SK-N-SH treated with all-trans-retinoic acid at 6 μM for 48 hours (cell line): Measurements from ENCODE around the gene KRT75.

Experiments used
- ATAC-seq: fragments of 200-7000 bp; cut with Tn5 transposase; 3 replicates; pipeline ENCODE4 v1.9.1; 2020; ENCODE audit warnings: mild to moderate bottlenecking, moderate library complexity
- ARNTL ChIP-seq: fragments of 450-650 bp; formaldehyde crosslinking; IDR thresholded peaks from 2 replicates; pipeline ENCODE4 v1.5.0; 2020; ENCODE audit warnings: low read depth, mild to moderate bottlenecking, moderate library complexity, borderline replicate concordance
- BACH2 ChIP-seq: fragments of 250-450 bp; sonication (Bioruptor Pico); IDR thresholded peaks from 2 replicates; pipeline ENCODE4 v1.9.0; 2021; ENCODE audit warnings: mild to moderate bottlenecking, borderline replicate concordance
- CREB5 ChIP-seq: fragments of 250-450 bp; sonication (Bioruptor Pico); IDR thresholded peaks from 2 replicates; pipeline ENCODE4 v1.5.1; 2020; ENCODE audit warnings: low read depth, mild to moderate bottlenecking, moderate library complexity
- ESRRG ChIP-seq: fragments of 250-450 bp; sonication (Bioruptor Pico); IDR thresholded peaks from 2 replicates; pipeline ENCODE4 v1.6.1; 2021; ENCODE audit warnings: mild to moderate bottlenecking
- GLIS3 ChIP-seq: fragments of 250-450 bp; sonication (Bioruptor Pico); IDR thresholded peaks from 2 replicates; pipeline ENCODE4 v1.5.0; 2020; ENCODE audit warnings: mild to moderate bottlenecking, moderate library complexity
- ISL1 ChIP-seq: fragments of 250-450 bp; sonication (Bioruptor Pico); IDR thresholded peaks from 2 replicates; pipeline ENCODE4 v2.1.2; 2022; ENCODE audit warnings: mild to moderate bottlenecking, moderate library complexity
- OSR1 ChIP-seq: fragments of 250-450 bp; sonication (Bioruptor Pico); IDR thresholded peaks from 2 replicates; pipeline ENCODE4 v1.8.0; 2022; ENCODE audit warnings: moderate library complexity, mild to moderate bottlenecking, inconsistent platforms
- PATZ1 ChIP-seq: fragments of 250-450 bp; sonication (Bioruptor Pico); IDR thresholded peaks from 2 replicates; pipeline ENCODE4 v1.8.0; 2020; ENCODE audit warnings: mild to moderate bottlenecking, moderate library complexity, borderline replicate concordance
- PPARA ChIP-seq: fragments of 250-450 bp; sonication (Bioruptor Pico); IDR thresholded peaks from 2 replicates; pipeline ENCODE4 v1.5.0; 2020; ENCODE audit warnings: mild to moderate bottlenecking, borderline replicate concordance
- RARB ChIP-seq: fragments of 250-450 bp; sonication (Bioruptor Pico); IDR thresholded peaks from 2 replicates; pipeline ENCODE4 v1.8.0; 2021; ENCODE audit warnings: mild to moderate bottlenecking, moderate library complexity
- SNAI2 ChIP-seq: fragments of 250-450 bp; sonication (Bioruptor Pico); IDR thresholded peaks from 2 replicates; pipeline ENCODE4 v1.5.0; 2020; ENCODE audit warnings: mild to moderate bottlenecking, moderate library complexity
- TCF4 ChIP-seq: fragments of 250-450 bp; sonication (Bioruptor Pico); IDR thresholded peaks from 2 replicates; pipeline ENCODE4 v1.8.0; 2021; ENCODE audit warnings: mild to moderate bottlenecking, moderate library complexity, borderline replicate concordance
- TOX ChIP-seq: fragments of 250-450 bp; sonication (Bioruptor Pico); IDR thresholded peaks from 2 replicates; pipeline ENCODE4 v1.8.0; 2021; ENCODE audit warnings: mild to moderate bottlenecking, moderate library complexity, borderline replicate concordance
- ZC3H10 ChIP-seq: fragments of 250-450 bp; sonication (Bioruptor Pico); IDR thresholded peaks from 2 replicates; pipeline ENCODE4 v1.5.1; 2021; ENCODE audit warnings: mild to moderate bottlenecking, moderate library complexity
- ZFP30 ChIP-seq: fragments of 450-650 bp; formaldehyde crosslinking; IDR thresholded peaks from 2 replicates; pipeline ENCODE4 v1.5.0; 2022; ENCODE audit warnings: mild to moderate bottlenecking, moderate library complexity
- ZNF565 ChIP-seq: fragments of 450-650 bp; formaldehyde crosslinking; conservative IDR thresholded peaks from 2 replicates; pipeline ENCODE4 v1.5.0; 2020; ENCODE audit warnings: low read depth, mild to moderate bottlenecking, moderate library complexity
- ZNF70 ChIP-seq: fragments of 450-650 bp; formaldehyde crosslinking; IDR thresholded peaks from 2 replicates; pipeline ENCODE4 v1.5.0; 2020; ENCODE audit warnings: mild to moderate bottlenecking, moderate library complexity
- ZNF8 ChIP-seq: fragments of 450-650 bp; formaldehyde crosslinking; IDR thresholded peaks from 2 replicates; pipeline ENCODE4 v1.5.0; 2020; ENCODE audit warnings: mild to moderate bottlenecking, moderate library complexity
- TF ChIP-seq, protein P1 (sequence below): fragments of 250-450 bp; sonication (Bioruptor Pico); IDR thresholded peaks from 2 replicates; pipeline ENCODE4 v1.8.0; 2021; ENCODE audit warnings: low read depth, mild to moderate bottlenecking, moderate library complexity, borderline replicate concordance
- TF ChIP-seq, protein P2 (sequence below): fragments of 250-450 bp; sonication (Bioruptor Pico); IDR thresholded peaks from 2 replicates; pipeline ENCODE4 v1.5.1; 2021; ENCODE audit warnings: mild to moderate bottlenecking, moderate library complexity
- TF ChIP-seq, protein P3 (sequence below): fragments of 250-450 bp; sonication (Bioruptor Pico); IDR thresholded peaks from 2 replicates; pipeline ENCODE4 v1.5.0; 2020; ENCODE audit warnings: mild to moderate bottlenecking, moderate library complexity

Gene KRT75

GRCh38 chr12:52418576-52419110, 15.5 kb downstream of the KRT75 start:
- TF ChIP-seq TOX (CRISPR knock-in tag): no peak
- TF ChIP-seq ISL1 (CRISPR knock-in tag): no peak
- TF ChIP-seq, protein P1, sequence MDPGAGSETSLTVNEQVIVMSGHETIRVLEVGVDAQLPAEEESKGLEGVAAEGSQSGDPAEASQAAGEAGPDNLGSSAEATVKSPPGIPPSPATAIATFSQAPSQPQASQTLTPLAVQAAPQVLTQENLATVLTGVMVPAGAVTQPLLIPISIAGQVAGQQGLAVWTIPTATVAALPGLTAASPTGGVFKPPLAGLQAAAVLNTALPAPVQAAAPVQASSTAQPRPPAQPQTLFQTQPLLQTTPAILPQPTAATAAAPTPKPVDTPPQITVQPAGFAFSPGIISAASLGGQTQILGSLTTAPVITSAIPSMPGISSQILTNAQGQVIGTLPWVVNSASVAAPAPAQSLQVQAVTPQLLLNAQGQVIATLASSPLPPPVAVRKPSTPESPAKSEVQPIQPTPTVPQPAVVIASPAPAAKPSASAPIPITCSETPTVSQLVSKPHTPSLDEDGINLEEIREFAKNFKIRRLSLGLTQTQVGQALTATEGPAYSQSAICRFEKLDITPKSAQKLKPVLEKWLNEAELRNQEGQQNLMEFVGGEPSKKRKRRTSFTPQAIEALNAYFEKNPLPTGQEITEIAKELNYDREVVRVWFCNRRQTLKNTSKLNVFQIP (CRISPR knock-in tag): no peak
- no peak for TF ChIP-seq CREB5
- TF ChIP-seq ZNF8: no peak
- no peak for TF ChIP-seq TCF4 (CRISPR knock-in tag)
- no peak for TF ChIP-seq ZNF565 (CRISPR knock-in tag)
- TF ChIP-seq, protein P2, sequence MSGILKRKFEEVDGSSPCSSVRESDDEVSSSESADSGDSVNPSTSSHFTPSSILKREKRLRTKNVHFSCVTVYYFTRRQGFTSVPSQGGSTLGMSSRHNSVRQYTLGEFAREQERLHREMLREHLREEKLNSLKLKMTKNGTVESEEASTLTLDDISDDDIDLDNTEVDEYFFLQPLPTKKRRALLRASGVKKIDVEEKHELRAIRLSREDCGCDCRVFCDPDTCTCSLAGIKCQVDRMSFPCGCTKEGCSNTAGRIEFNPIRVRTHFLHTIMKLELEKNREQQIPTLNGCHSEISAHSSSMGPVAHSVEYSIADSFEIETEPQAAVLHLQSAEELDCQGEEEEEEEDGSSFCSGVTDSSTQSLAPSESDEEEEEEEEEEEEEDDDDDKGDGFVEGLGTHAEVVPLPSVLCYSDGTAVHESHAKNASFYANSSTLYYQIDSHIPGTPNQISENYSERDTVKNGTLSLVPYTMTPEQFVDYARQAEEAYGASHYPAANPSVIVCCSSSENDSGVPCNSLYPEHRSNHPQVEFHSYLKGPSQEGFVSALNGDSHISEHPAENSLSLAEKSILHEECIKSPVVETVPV (CRISPR knock-in tag): no peak
- no peak for TF ChIP-seq ESRRG
- TF ChIP-seq ZNF70: no peak
- no peak for TF ChIP-seq SNAI2
- no peak for TF ChIP-seq ARNTL (CRISPR knock-in tag)
- ATAC-seq: no peak

GRCh38 chr12:52417740-52418139, 16.4 kb downstream of the KRT75 start:
- TF ChIP-seq OSR1 (CRISPR knock-in tag): no peak
- TF ChIP-seq ZNF8: no peak
- TF ChIP-seq ZC3H10: no peak
- no peak for TF ChIP-seq PATZ1 (CRISPR knock-in tag)
- TF ChIP-seq TCF4 (CRISPR knock-in tag): no peak
- TF ChIP-seq CREB5: no peak
- no peak for TF ChIP-seq ISL1 (CRISPR knock-in tag)
- TF ChIP-seq ARNTL (CRISPR knock-in tag): no peak
- TF ChIP-seq, protein P2 (CRISPR knock-in tag): no peak
- no peak for TF ChIP-seq ZNF70
- no peak for TF ChIP-seq BACH2 (CRISPR knock-in tag)
- TF ChIP-seq ZNF565 (CRISPR knock-in tag): no peak
- TF ChIP-seq PPARA (CRISPR knock-in tag): no peak
- no peak for TF ChIP-seq TOX (CRISPR knock-in tag)
- no peak for TF ChIP-seq RARB (CRISPR knock-in tag)
- no peak for TF ChIP-seq ZFP30
- ATAC-seq: no peak

GRCh38 chr12:52416795-52417194, 17.4 kb downstream of the KRT75 start:
- no peak for ATAC-seq
- TF ChIP-seq ESRRG (no peak), OSR1 (CRISPR knock-in tag) (no peak), PATZ1 (CRISPR knock-in tag) (no peak), SNAI2 (no peak), GLIS3 (no peak), PPARA (CRISPR knock-in tag) (no peak)
- TF ChIP-seq, protein P3, sequence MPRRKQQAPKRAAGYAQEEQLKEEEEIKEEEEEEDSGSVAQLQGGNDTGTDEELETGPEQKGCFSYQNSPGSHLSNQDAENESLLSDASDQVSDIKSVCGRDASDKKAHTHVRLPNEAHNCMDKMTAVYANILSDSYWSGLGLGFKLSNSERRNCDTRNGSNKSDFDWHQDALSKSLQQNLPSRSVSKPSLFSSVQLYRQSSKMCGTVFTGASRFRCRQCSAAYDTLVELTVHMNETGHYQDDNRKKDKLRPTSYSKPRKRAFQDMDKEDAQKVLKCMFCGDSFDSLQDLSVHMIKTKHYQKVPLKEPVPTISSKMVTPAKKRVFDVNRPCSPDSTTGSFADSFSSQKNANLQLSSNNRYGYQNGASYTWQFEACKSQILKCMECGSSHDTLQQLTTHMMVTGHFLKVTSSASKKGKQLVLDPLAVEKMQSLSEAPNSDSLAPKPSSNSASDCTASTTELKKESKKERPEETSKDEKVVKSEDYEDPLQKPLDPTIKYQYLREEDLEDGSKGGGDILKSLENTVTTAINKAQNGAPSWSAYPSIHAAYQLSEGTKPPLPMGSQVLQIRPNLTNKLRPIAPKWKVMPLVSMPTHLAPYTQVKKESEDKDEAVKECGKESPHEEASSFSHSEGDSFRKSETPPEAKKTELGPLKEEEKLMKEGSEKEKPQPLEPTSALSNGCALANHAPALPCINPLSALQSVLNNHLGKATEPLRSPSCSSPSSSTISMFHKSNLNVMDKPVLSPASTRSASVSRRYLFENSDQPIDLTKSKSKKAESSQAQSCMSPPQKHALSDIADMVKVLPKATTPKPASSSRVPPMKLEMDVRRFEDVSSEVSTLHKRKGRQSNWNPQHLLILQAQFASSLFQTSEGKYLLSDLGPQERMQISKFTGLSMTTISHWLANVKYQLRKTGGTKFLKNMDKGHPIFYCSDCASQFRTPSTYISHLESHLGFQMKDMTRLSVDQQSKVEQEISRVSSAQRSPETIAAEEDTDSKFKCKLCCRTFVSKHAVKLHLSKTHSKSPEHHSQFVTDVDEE (CRISPR knock-in tag): no peak
- TF ChIP-seq, protein P1 (CRISPR knock-in tag): no peak
